NCI-H1436 (cell line): ENCODE results near the gene AMBN.

Experiments
- DNase-seq: peaks from one replicate; lab custom pipeline; 2025; lab: John Stamatoyannopoulos, UW

The AMBN gene

GRCh38 chr4:70591955-70592582, at the start of gene AMBN:
Gene AMBN (plus strand): TSS chr4:70592256. CDS start chr4:70592359, 103 bp downstream.
- no peak for DNase-seq

- no peak for DNase-seq
Measured at GRCh38 chr4:70544279-70544868, 47.7 kb upstream of the AMBN start.

- no peak for DNase-seq
Measured at GRCh38 chr4:70556856-70557255, 35.2 kb upstream of the AMBN start.

GRCh38 chr4:70559211-70559830, 32.7 kb upstream of the AMBN start:
- DNase-seq: peak; percentile 16

- no peak for DNase-seq
Measured at GRCh38 chr4:70559924-70560323, 32.1 kb upstream of the AMBN start.

- no peak for DNase-seq
Measured at GRCh38 chr4:70564033-70564432, 28.0 kb upstream of the AMBN start.

GRCh38 chr4:70570796-70571195, 21.3 kb upstream of the AMBN start:
- DNase-seq: no peak

GRCh38 chr4:70571772-70572171, 20.3 kb upstream of the AMBN start:
- no peak for DNase-seq

GRCh38 chr4:70575964-70576363, 16.1 kb upstream of the AMBN start:
- DNase-seq: no peak

- DNase-seq: no peak
Measured at GRCh38 chr4:70577220-70577927, 14.7 kb upstream of the AMBN start.

GRCh38 chr4:70581980-70582379, 10.1 kb upstream of the AMBN start:
- DNase-seq: no peak

GRCh38 chr4:70583952-70584834, 7.9 kb upstream of the AMBN start:
- no peak for DNase-seq

- no peak for DNase-seq
Measured at GRCh38 chr4:70586841-70587240, 5.2 kb upstream of the AMBN start.

- DNase-seq: no peak
Measured at GRCh38 chr4:70589785-70590184, 2.3 kb upstream of the AMBN start.

- DNase-seq: no peak
Measured at GRCh38 chr4:70594196-70594595, 2.1 kb downstream of the AMBN start.

- DNase-seq: no peak
Measured at GRCh38 chr4:70600305-70600704, 8.2 kb downstream of the AMBN start.

- DNase-seq: no peak
Measured at GRCh38 chr4:70600977-70601376, 8.9 kb downstream of the AMBN start.

- peak; percentile 84 for DNase-seq
Measured at GRCh38 chr4:70601422-70602039, 9.5 kb downstream of the AMBN start.

GRCh38 chr4:70603856-70604255, 11.8 kb downstream of the AMBN start:
- DNase-seq: no peak

GRCh38 chr4:70606459-70606858, 14.4 kb downstream of the AMBN start:
- DNase-seq: no peak

- no peak for DNase-seq
Measured at GRCh38 chr4:70607334-70607853, 15.3 kb downstream of the AMBN start.
